ENCODE measurements around the gene PALM.
A peak's percentile ranks its signal among the peaks of the same experiment; 100 is the strongest.
"Not testable (repeated sequence)": the region's sequence is repeated elsewhere in the genome, so short reads cannot be mapped to it uniquely, and the experiment has no call there.

PALM gene

DNA sequence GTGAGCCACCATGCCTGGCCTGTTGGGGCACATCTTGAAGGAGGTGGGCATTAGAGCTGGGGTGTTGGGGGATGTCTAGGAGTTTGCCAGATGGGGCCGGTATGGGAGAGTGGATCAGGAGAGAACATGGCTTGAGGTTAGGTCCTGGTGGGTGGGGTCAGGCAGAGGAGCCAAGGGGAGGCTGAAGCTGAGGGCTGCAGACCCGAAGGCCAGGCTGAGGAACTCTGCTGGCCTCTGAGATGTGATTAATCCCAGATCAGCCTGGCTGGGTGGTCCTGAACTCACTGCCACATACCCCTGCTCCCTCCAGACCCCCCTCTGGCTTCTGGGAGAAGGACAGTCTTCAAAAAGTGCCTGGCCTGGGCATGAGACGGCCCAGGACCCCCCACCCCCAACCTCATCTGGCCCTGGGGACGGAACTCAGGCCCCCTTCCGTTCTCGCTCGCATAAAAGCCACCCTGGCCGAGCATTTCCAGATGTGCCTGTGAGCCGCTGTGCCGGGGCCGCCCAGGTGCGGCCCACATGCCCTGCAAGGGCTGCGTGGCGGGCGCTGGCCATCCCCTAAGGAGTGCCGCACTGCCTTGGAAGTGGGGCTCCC lies 29.8 kb upstream of the PALM start:
- no peak for DNase-seq (ENCODE audit: low read depth in 2 of 2)

DNA sequence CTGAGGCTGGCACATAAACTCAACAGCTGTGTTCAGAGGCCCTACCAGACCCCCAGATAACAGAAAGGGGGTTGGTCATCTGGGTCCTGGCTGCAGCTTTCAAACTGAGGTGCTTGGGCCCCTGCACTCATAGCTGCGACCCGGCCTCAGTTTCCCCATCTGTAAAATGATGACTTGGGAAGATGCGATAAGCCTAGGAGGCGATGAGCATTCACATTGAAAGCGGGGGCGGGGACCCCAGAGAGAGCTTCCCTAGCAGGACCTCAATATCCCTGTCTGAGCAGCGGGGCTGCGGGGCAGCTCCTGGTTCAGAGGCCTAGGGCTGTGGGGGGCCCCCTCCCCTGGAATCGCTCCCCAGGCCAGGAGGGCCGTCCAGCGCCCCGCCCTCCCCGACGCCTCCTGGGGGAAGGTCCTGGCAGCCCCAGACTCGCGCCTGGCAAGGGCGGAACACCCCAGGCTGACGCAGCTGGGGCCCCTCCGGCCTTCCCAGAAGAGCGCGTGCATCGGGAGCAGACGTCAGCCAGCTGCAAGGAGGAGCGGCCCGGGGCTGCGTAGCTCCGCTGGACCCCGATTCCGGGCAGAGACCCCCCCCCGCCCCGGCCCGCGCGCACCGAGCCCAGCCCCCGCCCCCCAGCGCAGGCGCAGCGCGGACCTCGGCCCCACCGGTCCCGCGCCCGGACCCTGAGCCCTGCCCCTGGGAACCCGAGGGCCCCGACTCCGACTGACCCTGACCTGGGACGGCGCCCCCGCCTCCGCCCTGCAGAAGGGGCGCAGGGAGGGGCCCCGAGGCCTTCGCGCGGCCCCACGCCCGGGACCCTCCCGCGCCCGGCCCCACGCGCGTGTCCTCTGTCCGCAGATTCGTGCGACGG lies 29.1 kb upstream of the PALM start:
- no peak for DNase-seq (ENCODE audit: low read depth in 2 of 2)

DNA sequence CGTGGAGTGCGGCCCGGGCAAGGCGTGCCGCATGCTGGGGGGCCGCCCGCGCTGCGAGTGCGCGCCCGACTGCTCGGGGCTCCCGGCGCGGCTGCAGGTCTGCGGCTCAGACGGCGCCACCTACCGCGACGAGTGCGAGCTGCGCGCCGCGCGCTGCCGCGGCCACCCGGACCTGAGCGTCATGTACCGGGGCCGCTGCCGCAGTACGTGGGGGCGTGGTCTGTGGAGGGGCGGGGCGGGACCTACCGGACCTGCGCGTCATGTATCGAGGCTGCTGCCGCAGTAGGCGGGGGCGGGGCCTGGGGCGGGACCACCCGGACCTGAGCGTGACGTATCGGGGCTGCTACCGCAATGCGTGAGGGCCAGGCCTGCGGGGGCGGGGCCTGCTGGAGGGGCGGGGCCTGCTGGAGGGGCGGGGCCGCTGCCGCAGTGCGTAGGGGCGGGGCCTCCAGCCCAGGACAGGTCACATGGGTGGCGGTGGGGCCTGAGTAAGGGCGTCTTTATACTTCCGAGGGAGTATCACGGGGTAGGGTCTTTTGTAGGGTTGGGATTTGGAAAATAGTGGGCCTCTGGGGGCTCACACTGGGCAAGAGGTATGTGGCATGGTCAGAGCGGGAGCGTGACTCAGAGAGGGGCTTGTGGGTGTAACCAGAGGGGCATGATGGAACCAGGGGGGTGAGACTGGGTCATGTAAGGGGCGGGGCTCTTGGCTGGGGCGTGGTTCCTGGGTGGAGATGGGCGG lies 28.3 kb upstream of the PALM start:
- DNase-seq (ENCODE audit: low read depth in 2 of 2), result peak; percentile 100

- DNase-seq (ENCODE audit: low read depth in 2 of 2), result peak in 1 of 2 donors; percentile 90
Measured at GRCh38 chr19:681029-682019, 27.4 kb upstream of the PALM start.

- DNase-seq (ENCODE audit: low read depth in 2 of 2), result no peak
Measured at GRCh38 chr19:682678-683320, 25.9 kb upstream of the PALM start.

DNA sequence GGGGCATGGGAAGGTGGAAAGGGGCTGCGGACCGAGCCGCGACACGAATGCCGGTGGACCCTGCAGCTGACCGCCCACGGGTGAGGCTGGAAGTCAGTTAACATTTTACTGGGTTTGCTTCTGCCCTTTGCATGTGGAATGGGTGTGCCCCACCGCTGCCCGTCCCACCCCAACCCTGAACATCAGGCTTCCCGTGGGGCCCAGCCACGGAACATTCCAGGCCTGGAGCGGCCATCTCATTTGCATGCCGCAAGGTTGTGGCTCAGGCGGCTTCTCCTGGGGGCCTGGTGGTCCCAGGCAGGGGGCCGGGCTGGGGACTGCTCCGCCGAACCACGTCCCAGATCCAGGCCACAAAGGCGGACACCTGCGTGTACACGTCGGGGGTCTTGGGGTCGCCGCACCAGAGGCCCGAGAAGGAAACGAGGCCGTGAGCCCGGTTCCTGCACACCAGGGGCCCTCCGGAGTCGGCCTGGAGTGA lies 23.2 kb upstream of the PALM start:
- no peak for DNase-seq (ENCODE audit: low read depth in 2 of 2)

DNA sequence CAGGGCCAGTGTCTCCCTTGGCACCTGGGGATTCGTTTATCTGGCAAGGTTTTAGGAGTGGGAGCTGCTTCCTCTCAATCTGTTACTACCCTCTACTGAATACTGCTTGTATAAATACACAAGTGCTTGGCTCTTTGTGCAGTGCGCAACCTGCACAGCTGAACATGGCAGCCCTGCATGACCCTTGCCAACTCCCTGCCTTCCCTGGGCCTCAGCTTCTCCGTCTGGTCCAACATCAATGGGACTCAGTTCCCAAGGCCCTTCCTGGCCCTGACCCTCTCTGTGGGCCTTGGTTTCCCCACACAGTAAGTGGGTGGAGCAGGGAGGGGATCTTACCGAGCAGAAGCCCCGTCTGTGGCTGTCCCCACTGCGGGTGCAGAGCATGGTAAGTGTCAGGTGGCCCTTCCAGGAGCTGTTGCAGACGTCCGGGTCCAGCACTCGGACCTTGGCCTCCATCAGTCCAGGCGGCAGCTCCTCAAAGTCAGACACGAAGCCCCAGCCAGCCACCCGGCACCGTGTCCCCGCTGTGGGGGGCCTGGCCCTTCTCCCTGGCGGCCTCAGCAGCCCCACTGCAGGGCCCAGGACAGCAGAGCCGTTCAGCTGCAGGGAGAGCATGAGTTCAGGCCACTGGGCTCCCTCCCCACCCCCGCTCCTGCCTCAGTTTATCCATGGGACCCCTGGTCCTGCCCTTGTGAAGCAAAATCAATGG lies 22.0 kb upstream of the PALM start:
- DNase-seq (ENCODE audit: low read depth in 2 of 2), result no peak

DNA sequence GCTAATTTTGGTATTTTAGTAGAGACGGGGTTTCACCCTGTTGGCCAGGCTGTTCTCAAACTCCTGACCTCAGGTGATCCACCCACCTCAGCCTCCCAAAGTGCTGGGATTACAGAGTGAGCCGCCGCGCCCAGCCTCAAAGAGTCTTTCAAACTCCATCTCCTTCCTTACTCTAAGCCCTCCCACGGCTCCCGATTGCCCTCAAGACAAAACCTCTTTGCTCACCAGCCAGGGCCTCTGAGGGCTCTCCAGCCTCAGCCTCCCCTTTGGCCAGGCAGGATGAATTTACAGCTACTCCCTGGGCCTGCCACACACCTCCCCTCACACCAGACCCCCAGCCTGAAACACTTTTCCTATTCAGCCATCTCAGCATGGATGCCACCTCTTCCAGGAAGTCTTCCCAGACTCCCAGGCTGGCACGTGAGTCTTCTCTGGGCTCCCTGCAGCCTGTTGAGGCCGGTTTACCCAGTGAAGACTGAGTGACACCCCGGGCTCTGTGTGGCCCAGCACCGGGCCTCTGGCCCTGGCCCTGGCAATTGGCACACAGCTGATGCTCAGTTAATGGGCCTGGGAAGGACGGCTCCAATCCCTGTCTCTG lies 21.1 kb upstream of the PALM start:
- no peak for DNase-seq (ENCODE audit: low read depth in 2 of 2)

DNA sequence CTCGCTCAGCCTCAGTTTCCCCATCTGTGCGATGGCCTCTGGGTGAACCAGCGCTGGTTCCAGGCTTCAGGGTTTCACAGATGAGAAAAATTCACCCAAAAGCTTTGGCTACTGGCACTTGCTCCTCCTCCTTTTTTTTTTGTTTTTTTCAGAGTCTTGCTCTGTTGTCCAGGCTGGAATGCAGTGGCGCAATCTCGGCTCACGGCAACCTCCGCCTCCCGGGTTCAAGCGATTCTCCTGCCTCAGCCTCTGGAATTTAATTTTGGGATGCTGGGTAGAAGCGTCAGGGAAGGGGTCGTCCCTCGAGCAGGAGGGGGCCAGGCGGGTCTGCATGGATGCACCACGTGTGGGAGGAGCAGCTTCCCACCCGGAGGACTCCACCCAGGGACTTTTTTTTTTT lies 20.5 kb upstream of the PALM start:
- DNase-seq (ENCODE audit: low read depth in 2 of 2), result no peak

- no peak for DNase-seq (ENCODE audit: low read depth in 2 of 2)
Measured at GRCh38 chr19:688992-689391, 19.7 kb upstream of the PALM start.

GRCh38 chr19:690203-690602 lies 18.5 kb upstream of the PALM start:
- DNase-seq (ENCODE audit: low read depth in 2 of 2), result no peak

- no peak for DNase-seq (ENCODE audit: low read depth in 2 of 2)
Measured at GRCh38 chr19:694481-695351, 14.0 kb upstream of the PALM start.

DNA sequence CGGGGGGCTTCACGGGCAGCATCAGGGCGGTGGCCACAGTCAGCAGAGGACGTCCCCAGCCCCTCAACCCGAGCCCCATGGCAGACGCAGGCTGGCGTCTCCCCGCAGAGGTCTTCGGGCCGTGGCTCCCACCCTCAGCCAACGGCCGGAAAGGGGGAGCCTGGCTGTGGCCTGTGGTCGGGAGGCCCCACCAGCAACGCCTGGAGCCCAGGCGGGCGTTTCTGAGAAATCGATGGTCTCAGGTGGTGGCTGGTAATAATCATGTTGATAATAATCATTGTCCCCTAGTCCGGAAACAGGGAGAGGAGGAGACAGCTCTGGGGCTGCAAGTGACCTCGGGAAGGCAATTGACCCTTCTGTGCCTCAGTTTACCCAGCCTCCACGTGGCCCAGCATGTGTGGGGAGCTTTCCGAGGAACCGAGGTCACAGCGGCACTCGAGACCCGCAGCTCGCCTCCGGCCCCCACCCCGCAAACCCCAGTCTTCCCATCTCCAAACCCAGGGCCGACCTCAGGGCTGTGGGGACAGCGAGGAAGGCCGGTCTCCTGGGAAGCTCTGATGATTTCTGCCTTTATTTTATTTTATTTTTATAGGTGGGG lies 13.3 kb upstream of the PALM start, which contains the start of gene PRSS57:
Gene PRSS57, minus strand, starts transcription at position 101 of the 598 bp plus-strand sequence. Its CDS starts 22 bp downstream, at position 79.
- DNase-seq (ENCODE audit: low read depth in 2 of 2), result no peak

- not testable (repeated sequence) for DNase-seq (ENCODE audit: low read depth in 2 of 2)
Measured at GRCh38 chr19:698529-698928, 10.2 kb upstream of the PALM start.

DNA sequence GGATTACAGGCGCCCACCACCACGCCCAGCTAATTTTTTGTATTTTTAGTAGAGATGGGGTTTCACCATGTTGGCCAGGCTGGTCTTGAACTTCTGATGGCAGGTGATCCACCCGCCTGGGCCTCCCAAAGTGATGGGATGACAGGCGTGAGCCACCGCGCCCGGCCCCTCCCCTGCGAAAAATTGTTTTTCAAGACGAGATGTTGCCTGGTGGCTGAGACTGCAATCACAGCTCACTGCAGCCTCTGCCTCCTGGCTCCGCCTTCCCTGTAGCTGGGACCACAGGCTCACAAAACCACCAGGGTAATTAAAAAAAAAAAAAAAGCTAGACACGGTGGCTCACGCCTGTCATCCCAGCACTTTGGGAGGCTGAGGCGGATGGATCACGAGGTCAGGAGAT lies 8.8 kb upstream of the PALM start:
- DNase-seq (ENCODE audit: low read depth in 2 of 2), result not testable (repeated sequence)

GRCh38 chr19:702847-703246 lies 5.9 kb upstream of the PALM start:
- DNase-seq (ENCODE audit: low read depth in 2 of 2), result not testable (repeated sequence)

DNA sequence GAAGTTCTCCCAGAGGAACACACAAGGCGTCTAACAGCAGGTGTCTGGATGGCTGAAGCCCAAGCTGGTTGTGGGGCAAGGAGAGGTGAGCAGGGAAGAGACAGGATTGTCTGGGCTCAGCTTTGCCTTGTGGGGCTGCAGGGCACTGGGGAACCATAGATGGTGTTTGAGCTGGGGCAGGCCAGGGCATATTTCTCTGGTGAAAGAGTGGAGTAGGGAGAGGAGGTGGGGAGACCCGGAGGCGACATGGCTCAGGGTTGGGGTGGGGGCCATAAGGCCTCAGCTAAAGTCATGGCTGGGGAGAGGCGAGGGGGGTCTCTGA lies 5.4 kb upstream of the PALM start:
- no peak for DNase-seq (ENCODE audit: low read depth in 2 of 2)
